HG02610 (cell line): ENCODE results near the gene SPARC.
A peak's percentile ranks its signal among the peaks of the same experiment; 100 is the strongest.

Experiments
- ATAC-seq: cut with Tn5 transposase; IDR thresholded peaks from one replicate; pipeline ENCODE4 v1.9.1; 2021; ENCODE audit warnings: mild to moderate bottlenecking, moderate library complexity; ENCODE audit not compliant: unreplicated experiment

The SPARC gene

DNA sequence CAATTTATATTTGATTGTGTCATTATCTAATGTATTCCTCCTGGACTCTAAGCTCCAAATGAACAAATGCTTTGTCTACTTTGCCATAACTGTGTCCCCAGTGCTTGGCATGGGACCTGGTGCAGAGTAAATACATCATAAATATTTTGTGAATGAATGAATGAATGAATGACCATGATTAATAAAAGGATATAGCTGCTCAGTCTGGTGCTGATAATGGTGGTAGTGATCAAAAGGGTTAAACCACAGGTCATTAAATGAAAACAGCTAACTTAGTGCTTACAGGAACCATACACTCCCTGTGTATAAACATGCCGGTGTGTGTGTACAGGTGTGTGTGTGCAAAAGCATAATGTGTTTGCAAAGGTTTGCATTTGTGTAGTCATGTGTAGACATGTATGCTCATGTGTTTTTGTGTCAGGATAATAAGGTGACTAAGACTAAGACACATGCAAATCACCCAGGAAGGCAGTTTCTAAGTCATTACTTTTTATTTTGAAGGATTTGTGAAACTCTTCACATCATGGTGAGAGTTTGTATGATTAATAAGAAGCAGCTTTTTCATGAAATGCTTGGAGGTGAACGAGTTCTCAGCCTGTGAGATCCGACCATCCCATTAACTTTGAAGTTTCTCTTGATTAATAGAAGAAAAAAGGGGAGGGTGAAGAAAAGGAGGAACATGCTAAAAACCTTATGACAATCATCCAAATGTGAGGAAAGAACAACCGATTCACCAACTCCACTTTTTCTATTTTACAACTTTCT, 24.6 kb downstream of the SPARC start:
- ATAC-seq: peak; percentile 82

DNA sequence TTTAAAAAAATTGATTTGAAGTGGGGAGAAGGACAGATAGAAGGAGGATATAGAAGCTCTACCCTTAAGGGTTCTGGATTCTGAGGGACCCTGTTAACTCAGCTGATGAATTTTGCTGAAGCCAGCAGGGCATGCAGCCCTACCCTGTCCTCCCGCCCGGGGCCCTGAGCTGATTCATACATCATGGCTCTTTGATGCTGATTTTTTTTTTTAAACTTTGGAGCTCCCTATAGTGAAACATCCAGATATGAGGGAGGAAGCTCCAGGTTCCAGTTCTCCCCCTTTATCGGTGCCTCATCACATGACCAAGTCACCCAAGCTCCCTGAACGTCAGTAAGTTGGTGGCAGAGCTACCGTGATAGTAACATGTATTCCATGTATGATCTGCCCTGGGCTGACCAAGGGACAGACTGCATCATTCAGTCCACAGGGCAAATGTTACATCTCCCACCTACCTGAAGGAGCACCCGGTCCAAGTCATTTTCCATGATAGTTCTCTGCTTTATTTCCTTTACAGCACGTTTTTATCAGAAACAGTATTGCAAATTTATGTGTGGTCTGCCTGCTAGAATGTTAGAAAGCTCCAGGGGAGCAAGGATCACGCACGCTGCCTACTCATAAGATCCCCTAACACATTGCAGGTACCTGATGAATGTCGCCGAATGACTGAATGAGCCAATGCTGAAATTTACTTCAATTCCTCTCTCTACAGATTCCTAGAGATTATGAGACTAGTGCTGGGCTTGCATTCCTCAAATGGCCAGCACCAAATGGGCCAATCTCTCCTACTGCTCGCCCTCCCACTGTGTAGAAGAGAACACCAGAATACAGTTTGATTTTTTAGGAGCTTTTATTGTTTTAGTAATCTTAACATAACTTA, 25.9 kb downstream of the SPARC start:
- ATAC-seq: no peak

DNA sequence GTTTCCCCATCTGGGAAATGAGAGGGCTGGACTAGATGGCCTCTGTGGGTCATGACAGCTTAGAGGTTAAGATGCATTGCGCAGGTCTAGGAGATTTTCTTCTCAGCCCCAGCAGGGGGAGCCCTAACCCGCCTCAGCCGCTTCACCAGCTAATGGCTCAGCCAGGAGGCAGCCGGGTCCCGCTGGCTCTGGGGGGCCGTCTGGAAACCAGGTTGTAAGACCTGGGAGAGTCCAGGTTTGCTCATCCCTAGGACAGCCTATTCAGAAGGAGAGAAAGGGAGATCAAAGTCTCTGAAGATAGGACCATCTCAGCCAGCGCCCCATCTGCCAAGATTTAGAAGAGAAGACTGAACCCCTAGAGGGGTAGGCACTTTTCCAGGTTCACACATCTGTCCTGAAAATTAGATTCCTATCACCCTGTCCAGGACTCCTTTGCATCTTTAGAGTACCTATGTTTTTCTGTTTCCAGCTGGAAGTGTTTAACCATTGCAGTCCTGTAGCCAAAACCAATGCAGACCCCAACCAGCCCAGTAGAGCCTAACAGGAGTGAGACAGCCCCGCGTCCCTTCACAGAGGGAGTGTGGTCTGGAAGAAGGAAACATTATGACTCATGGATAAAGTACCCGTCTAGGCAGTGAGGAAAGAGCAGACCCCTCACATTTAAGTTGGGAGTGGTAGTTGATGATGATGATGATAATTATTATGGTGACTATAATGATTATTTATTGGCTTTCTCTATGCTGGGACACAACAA, 27.5 kb downstream of the SPARC start:
- ATAC-seq: peak; percentile 47

DNA sequence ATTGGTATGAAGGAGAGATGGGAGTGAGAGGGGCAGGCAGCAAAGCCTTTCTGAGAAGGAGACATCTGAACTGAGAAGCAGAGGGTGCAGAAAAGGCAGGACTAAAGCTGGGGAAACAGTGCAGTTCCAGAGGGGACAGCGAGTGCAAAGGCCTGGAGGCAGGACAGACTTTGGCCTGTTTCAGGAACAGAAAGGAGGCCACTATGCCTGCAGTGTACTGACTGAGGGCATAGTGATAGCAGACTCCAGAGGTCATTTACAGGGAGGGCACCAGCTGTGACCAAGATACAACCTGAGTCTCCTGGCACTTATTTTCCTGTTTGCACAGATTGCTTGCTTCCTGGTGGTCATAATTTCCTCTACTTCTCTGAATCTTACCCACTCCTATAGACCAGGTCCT, 29.6 kb downstream of the SPARC start:
- ATAC-seq: no peak

DNA sequence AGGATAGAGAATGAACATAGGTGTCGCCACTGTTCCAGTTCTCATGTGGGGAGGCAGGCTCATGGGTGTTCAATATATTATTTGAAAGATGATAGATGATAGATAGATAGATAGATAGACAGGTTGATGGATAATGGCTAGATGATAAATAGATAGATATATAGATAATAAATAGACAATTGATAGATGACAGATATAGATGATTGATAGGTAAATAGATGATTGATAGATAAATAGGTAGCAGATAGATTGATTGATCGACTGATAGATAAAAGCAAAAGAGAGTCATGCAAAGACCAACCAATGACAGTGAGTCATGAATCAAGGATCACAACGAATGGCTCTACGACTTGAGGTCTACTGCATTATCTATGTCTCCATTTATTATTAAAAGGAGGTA, 30.4 kb downstream of the SPARC start:
- no peak for ATAC-seq

DNA sequence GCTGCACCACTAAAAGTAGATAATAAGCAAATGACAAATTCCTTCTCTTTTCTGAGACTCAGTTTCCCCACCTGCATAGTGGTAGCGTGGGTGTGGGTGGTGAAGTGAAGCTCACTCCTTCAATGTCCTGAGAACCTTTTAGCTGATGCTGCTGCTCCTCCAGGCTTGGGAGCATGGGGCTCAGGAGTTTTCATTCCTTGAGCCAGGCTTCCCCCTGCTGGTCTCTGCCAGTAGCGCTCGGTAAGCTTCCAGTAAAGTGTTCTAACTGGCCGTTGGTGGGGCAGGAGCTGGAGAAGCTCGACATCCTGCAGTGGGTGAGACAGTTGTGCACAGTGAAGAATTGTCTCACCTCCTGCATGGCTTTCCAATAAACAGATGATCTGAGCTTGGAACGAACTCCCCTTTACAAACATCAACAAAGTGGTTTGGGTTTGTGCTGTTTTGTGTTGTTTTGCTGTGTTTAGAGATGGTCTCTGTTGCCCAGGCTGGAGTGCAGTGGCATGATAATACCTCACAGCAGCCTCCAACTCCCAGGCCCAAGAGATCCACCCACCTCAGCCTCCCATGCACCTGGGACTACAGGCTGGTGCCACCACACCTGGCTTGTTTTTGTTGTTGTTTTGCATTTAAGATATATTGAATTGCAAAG, 34.6 kb downstream of the SPARC start:
- peak; percentile 94 for ATAC-seq

DNA sequence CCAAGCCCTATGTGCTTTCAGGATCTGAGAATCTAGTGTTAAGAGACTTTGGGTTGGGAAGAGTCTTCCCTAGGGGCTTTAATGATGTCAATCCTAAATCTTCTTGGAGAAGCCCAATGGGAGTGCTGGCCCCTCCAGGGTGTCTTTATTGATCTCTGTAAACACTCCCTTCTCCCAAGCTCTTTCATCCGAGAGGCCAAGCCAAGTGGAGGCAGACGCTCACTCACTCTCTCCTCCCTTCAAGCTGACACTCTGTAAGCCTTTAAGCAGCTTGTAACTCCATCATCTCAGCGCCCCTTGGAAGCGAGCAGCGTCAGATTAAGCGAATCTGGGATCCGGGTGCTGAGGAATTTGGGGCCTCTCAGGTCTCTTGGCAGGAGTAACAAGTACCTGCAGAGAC, 37.7 kb downstream of the SPARC start:
- ATAC-seq: no peak

DNA sequence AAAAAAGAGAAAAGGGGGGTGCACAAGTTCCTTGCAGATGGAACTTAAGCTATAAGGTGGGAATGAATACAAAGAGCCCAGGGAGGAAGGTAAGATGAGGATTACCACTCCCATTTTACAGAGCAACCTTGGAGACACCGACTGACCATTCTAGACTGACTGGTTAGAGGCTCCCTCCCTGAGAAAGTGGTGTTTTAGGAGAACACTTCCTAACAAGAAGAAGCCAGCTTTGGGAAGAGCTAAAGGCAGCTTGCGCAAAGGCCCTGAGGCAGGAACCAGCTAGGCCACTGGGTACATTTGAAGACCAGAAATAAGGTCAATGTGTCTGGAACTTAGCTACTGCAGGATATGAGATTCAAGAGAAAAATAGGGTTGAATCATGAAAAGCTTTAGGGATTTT, 38.6 kb downstream of the SPARC start:
- no peak for ATAC-seq

DNA sequence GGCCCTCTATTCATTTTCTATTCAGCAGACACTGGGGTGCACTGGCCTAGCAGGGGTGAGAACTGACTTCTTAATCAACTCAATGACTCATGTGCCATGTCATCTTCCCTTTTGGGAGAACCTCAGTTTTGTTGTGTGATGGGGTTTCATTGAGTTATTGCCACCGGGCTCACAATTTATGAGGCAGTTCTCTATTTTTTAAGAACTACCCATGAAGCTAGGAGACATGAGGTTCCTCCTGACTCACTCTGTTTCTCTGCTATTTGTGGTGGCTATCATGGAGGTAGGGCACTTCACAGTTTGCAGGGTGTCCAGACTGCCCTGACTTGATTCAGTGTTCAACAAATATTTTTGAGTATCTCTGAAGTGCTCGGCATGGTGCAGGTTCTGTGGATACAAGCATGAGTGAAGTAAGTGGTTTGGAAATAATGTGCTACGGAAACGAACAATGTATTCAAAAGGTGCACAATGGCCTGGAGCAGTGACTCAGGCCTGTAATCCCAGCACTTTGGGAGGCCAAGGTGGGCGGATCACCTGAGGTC, 39.3 kb downstream of the SPARC start:
- no peak for ATAC-seq

DNA sequence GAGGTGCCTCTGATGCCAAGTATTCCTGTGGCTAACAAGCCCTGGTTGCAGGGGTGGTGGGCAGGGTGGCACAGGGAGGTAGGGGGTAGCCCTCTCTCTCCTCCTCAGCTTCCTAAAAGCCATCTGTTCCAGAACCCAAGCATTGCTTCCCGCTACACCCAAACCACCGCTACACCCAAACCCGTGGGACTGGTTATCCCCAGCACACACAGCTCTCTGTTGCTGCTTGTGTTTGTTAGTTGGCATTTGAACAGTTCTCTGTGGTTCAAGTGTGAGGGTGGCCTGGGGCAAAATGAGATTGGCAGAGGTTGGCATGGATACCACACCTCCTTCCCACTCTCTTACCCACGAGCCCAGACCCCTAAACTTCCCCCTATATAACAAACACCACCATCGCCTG, 40.4 kb downstream of the SPARC start:
- no peak for ATAC-seq

DNA sequence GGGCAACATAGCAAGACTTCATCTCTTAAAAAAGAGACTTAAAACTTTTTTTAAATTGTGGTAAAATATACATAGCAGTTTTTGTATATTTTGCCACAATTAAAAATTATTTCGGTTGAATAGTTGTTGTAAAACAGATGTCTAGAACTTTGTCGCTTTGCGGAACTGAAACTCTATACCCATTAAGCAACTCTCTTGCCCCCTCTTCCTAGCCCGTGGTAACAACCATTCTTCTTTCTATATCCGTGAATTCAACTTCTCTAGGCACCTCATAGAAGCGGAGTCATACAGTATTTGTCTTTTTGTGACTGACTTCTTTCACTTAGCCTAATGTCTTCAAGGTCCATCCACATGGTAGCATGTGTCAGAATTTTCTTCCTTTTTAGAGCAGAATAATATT, 43.3 kb downstream of the SPARC start:
- ATAC-seq: no peak

DNA sequence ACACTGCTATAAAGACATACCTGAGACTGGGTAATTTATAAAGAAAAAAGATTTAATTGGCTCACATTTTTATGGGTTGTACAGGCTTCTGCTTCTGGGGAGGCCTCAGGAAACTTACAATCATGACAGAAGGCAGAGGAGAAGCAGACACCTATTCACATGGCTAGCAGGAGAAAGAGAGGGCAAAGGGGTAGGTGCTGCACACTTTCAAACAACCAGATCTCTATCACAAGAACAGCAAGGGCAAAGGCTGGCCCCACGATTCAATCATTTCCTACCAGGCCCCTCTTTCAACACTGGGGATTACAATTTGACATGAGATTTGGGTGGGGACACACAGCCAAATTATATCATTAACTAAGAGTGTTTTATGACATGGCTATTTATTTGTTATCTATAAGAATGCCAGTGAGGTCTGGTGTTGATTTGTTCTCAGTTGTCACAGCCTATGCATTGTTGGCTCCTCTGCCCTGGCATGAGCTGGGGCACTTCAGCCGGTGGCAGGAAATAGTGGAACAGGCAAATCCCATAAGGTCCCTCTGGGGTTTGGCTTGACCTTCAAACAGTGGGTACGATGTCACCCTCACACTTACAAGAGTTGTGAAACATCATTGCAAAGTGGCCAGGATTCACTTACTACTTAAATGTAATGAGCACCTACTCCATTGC, 44.1 kb downstream of the SPARC start:
- no peak for ATAC-seq

DNA sequence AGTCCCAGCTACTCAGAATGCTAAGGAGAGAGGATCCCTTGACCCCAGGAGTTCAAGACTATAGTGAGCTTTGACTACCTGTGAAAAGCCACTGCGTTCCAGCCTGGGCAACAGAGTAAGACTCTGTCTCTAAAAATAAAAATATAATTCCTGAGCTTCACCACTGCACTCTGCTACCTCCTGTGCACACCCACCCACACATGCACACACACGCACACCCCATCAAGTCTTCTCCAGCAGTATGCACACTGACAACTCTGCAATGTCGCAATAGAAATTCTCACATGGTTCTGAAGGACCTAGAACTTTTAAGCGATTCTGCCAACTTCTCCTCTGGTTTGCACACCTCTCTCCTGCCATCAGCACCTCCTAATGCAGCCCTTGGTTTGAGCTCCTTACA, 48.1 kb downstream of the SPARC start:
- ATAC-seq: no peak

DNA sequence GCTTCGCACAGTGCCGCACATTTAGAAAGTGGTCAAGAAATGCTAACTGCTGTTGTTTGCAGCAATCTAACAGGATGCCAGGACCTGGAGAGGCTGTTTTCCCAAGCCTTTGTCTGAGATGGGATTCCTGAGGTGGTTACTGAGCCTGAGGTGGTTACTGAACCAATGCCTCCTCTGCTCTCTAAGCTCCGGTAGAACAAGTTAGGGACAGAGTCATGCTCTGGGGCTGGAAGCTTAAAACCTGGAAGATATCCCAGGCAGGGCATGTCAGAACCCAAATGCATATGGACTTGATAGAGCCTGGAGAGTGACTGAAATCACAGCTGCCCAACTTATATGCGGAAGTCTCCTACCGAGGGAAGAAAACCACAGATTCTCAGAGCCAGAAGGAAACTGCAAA, 49.0 kb downstream of the SPARC start:
- no peak for ATAC-seq

DNA sequence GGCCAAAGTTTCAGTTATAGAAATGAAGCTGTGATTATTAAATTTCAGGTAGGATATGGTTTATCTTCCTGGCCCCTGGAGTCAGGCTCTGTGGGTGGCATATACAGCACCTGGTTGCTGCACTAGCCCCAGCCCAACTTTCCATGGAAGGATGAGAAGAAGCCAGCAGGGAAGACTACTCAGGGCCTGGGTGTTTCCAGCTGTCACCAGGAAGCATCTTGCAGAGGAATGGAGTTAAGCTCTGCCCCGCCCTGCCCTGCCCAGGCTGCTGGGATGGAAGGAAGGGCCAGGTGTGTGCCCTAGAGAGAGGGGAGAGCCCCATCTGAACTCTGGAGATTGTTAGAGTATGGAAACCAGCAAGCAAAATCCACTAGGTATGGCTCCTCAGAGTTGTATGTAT, 52.8 kb downstream of the SPARC start:
- no peak for ATAC-seq

DNA sequence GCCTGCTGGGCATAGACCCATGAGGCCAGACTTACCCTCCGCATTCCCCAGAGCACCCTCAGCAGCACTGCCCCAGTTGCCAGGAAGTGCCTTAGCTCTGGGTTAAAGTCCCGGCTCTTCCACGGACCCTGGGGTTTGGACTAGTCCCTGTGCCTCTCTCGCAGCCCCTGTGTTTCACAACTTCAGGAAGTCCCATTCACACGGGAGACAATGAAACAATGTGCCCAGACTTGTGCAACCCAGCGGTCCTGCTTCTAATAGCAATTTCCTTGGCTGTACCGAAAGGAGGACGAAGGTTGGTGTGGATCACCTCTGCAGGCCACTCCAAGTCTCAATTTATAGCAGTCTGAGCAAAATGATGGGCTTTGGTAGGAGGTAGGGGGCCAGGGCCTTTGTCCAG, 53.8 kb downstream of the SPARC start:
- ATAC-seq: no peak

DNA sequence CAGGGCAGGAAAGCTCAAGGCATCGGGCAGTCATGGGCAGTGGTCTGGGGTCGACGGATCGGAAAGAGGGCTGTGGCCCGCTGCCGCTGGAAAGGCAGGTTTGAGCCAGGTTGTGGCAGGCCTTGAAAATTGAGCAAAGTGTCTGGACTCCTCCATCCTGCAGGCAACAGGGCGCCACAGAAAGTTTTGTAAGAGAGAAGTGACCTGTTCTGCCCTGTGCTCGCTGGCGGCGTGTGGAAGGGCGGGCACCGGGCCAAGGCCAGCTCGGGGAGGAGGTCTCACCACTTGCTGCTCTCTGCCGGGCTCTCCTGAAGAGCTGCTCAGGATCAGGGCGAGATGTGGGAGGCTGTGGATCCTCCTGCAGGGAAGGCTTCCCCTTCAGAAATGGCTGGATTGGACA, 54.2 kb downstream of the SPARC start:
- ATAC-seq: no peak

DNA sequence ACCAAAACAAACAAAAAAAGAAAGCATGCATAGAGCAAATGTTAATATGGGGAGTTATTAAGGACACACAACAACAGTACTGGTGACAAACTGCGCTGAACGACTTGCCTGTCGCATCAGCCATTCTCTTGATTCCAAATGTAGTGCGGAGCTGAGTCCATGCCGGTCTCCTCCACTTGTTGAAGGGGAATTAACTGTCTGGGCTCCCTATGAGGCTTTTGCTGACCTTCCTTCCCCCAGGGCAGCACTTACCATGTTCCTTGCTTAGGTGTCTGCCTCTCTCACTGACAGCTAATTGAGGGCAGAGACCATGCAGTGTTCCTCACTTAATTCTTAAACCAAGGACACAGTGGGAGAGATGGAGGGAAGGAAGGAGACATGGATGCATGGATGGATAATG, 54.8 kb downstream of the SPARC start:
- ATAC-seq: no peak

DNA sequence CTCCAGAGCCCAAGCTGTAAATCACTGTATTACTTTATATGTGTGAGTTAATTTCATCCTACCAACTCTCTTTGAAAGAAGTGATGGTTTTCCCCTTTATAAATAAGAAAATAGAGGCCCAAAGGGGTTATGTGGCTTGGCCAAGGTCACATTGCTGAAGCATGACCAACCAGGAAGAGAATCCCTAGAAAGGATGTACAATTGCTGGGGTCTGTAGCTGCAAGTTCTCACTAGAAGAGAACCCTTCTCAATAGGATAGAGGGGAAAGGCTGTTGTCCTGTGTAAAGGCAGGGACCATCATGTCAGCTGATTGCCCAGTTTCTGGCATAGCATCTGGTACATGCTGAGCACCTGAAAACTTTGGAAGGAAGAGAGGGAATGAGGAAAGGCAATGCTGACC, 56.6 kb downstream of the SPARC start:
- no peak for ATAC-seq

DNA sequence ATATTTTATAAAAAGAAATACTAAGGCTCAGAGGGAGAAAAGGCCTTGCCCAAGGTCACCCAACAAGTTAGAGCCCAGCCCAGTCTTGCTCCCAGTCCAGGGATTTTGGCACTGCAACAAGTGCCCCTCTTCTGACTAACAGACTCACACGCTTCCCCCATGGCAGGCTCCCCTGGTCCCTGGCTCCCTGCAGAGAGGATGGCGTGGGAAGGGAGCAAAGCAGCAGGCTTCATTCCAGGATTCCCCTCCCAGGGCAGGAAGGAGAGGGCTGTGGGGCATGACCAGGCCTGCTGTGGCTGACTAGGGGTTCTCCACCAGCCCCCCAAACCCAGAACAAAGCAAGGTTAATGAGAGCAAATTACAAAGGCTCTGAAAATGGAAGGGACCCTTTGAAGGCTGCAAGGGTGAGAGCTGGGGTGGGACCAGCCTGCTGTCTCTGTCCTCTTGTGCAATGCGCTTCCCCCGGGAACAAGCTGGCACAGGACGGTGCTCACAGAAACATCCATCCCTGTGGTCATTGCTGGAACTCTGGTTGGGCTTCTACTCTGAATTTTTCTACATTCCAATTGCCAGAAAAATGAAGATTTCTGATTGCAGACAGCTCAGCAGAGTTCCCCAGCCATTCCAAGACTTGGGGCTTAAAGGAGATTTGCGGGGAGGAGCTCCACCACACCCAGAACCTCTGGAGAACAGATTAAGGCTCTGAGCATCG, 58.4 kb downstream of the SPARC start:
- ATAC-seq: no peak
